HEK293T (cell line): ENCODE measurements around the gene MRPL33.
"Not testable (repeated sequence)": the region's sequence is repeated elsewhere in the genome, so short reads cannot be mapped to it uniquely, and the experiment has no call there.

Experiments
- CTCF ChIA-PET: fragments of 350-600 bp; formaldehyde crosslinking; extraction: SDS; loops from one replicate; lab custom pipeline; 2021; ENCODE audit warnings: antibody characterized with exemption, inconsistent platforms; lab: Yijun Ruan, JAX
- POLR2A ChIA-PET: fragments of 350-600 bp; formaldehyde crosslinking; extraction: SDS; loops from one replicate; lab custom pipeline; 2020; ENCODE audit warnings: antibody characterized with exemption, inconsistent platforms; lab: Yijun Ruan, JAX
- DNase-seq: peaks from one replicate; pipeline ENCODE4 v3.0.0; 2012; ENCODE audit warnings: mixed read lengths; ENCODE audit errors: extremely low spot score
- ARNT ChIP-seq: fragments of 450-650 bp; IDR thresholded peaks from 2 replicates; pipeline ENCODE4 v1.6.1; 2017; ENCODE audit warnings: mild to moderate bottlenecking
- BHLHE40 ChIP-seq: fragments of 450-650 bp; IDR thresholded peaks from 2 replicates; pipeline ENCODE4 v1.6.1; 2016; ENCODE audit warnings: mild to moderate bottlenecking, moderate library complexity, borderline replicate concordance
- CTBP1 ChIP-seq: fragments of 450-650 bp; IDR thresholded peaks from 2 replicates; pipeline ENCODE4 v1.6.1; 2016; ENCODE audit warnings: borderline replicate concordance
- ELF4 ChIP-seq: fragments of 450-650 bp; IDR thresholded peaks from 2 replicates; pipeline ENCODE4 v1.6.1; 2017; ENCODE audit warnings: antibody characterized with exemption
- FOXA1 ChIP-seq: fragments of 450-650 bp; IDR thresholded peaks from 2 replicates; pipeline ENCODE4 v1.6.1; 2016; ENCODE audit warnings: mild to moderate bottlenecking
- FOXK2 ChIP-seq: fragments of 450-650 bp; IDR thresholded peaks from 2 replicates; pipeline ENCODE4 v1.6.1; 2016; ENCODE audit warnings: mild to moderate bottlenecking
- FOXM1 ChIP-seq: fragments of 450-650 bp; IDR thresholded peaks from 2 replicates; pipeline ENCODE4 v1.6.1; 2017; ENCODE audit warnings: mild to moderate bottlenecking, borderline replicate concordance
- HDGF ChIP-seq: fragments of 450-650 bp; IDR thresholded peaks from 2 replicates; pipeline ENCODE4 v1.6.1; 2017; ENCODE audit warnings: antibody characterized with exemption, borderline replicate concordance
- L3MBTL2 ChIP-seq: fragments of 450-650 bp; conservative IDR thresholded peaks from 2 replicates; pipeline ENCODE4 v1.6.1; 2016; ENCODE audit warnings: mild to moderate bottlenecking
- LEF1 ChIP-seq: fragments of 450-650 bp; IDR thresholded peaks from 2 replicates; pipeline ENCODE4 v1.6.1; 2017; ENCODE audit warnings: mild to moderate bottlenecking, borderline replicate concordance
- NFRKB ChIP-seq: fragments of 450-650 bp; IDR thresholded peaks from 2 replicates; pipeline ENCODE4 v1.6.1; 2016; ENCODE audit warnings: mild to moderate bottlenecking, moderate library complexity
- PKNOX1 ChIP-seq: fragments of 450-650 bp; IDR thresholded peaks from 2 replicates; pipeline ENCODE4 v1.6.1; 2016
- SP1 ChIP-seq: fragments of 450-650 bp; IDR thresholded peaks from 2 replicates; pipeline ENCODE4 v1.6.1; 2017
- SUZ12 ChIP-seq: fragments of 450-650 bp; IDR thresholded peaks from 2 replicates; pipeline ENCODE4 v1.6.1; 2016; ENCODE audit warnings: mild to moderate bottlenecking
- TARDBP ChIP-seq: fragments of 450-650 bp; IDR thresholded peaks from 2 replicates; pipeline ENCODE4 v1.6.1; 2016
- ZNF384 ChIP-seq: fragments of 450-650 bp; IDR thresholded peaks from 2 replicates; pipeline ENCODE4 v1.6.1; 2016

The MRPL33 gene

DNA sequence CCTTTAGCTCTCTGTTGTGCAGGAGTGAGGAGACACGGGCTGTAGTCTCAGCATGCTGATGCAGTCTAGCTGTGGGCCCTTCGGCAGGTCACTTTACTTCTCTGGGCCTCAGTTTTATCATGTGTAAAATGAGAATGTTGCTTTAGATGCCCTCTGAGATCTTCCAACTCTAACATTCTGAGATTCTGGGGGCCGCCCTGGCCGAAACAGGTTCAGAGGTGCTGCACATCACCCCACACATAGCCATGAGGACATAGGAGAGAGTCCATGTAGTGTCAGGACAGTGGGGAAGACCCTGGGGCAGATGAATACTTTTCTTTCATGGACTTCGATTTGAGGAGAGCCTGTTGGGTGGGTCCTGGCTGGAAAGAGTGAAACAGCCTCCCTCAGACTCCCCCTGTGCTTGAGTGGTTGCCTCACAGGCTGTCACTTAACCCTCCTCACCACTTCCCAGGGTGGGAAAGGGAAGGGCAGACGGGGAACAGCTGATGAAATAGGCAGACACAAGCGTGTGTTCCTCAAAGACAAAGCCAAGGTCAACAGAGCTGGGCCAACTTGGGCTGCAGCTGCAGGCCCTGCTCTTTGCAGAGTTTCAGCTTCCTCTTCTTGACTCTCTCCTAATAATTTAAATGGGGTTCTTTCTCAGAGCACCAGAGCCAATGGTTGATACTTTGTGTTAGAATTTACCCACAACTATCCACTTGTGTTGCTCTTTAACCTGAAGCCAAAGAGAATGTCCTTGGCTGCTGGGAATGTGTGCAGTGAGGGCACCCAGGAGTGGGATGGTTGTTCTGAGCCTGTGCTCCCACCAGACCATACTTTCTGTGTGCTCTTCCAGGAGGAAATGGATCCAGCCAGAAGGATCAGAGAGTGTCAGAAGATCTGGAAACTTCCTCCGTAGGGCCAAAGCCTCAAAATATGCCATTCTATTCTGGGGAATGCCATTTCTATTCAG, 14.7 kb upstream of the MRPL33 start:
- no peak for DNase-seq
- no peak for TF ChIP-seq ARNT
- no peak for TF ChIP-seq PKNOX1
- no peak for TF ChIP-seq CTBP1
- TF ChIP-seq SP1: no peak
- TF ChIP-seq ZNF384: no peak
- TF ChIP-seq TARDBP: no peak
- TF ChIP-seq SUZ12: no peak
- no peak for TF ChIP-seq FOXM1
- no peak for TF ChIP-seq FOXK2
- TF ChIP-seq BHLHE40: no peak
- TF ChIP-seq NFRKB: no peak
- TF ChIP-seq FOXA1: no peak
- no peak for TF ChIP-seq LEF1
- TF ChIP-seq ELF4: no peak
- no peak for TF ChIP-seq HDGF
- TF ChIP-seq L3MBTL2: no peak
- CTCF ChIA-PET: no interaction called here
- POLR2A ChIA-PET: interaction anchor here (0.9 kb wide), 1 partner anchor 634 kb away, joined by 3 read pairs; no protein-coding TSS in a partner anchor

DNA sequence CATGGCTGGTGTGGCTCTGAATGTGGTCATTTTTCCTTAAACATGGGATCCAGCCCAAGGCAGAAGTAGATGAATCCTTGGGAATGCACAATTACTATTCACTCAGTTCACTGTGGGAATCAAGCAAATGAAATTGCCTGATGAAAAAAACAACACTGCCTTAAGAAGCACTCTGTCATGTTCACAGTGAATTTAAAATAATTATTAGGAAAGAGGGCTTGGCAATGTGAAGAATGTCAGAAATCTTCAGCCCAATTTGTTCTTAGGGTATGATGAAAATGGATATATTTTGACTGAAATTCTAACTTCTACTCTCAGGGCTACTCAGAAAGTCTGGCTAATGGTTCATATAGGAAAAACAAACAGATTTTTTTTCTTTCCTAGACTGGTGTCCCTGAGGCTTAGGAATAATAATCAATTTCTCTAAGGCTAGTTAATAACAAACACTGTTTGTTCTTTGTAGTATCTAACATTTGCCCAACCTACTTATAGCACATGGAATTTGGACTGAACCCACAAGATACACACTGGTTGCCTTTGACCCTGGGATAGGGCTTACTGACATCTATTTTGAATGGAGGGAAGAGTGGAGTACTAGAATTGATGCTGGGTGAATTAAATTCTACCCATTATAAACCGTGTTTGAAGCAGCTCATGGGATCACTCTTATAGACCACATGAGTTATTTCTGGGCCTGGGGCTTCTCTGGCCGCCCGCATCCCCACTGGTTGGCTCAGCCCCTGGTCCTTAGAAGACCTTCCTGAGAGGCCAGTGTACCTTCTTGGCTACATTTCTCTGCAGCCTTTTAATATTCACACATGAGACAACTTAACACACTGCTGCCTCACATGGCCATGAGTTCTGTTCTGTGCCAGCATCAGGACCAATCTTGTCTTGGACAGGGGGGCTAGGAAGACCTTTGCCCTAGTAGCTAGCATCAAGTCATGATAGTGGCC, 8.3 kb upstream of the MRPL33 start:
- ChIA-PET POLR2A (no interaction called here), CTCF (no interaction called here)
- no peak for DNase-seq
- TF ChIP-seq TARDBP (no peak), ZNF384 (no peak), SUZ12 (no peak), L3MBTL2 (no peak), LEF1 (no peak), FOXM1 (no peak), SP1 (no peak), HDGF (no peak), CTBP1 (no peak), ELF4 (no peak), PKNOX1 (no peak), FOXA1 (no peak), FOXK2 (no peak), BHLHE40 (no peak), NFRKB (no peak), ARNT (no peak)

DNA sequence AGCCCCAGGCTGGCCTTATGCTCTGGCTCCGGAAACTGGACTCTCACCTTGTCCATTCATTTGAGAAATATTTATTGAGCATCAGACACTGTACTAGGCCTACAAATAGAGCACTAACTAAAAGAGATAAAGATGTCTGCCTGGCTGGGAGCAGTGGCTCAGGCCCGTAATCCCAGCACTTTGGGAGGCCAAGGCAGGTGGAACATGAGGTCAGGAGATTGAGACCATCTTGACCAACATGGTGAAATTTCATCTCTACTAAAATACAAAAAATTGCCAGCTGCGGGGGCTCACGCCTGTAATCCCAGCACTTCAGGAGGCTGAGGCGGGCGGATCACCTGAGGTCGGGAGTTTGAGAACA, 7.6 kb upstream of the MRPL33 start:
- TF ChIP-seq TARDBP (no peak), BHLHE40 (no peak), ELF4 (no peak), SP1 (no peak), FOXM1 (no peak)
- ChIA-PET POLR2A (no interaction called here), CTCF (no interaction called here)
- no peak for DNase-seq

- DNase-seq, POLR2A ChIA-PET, CTCF ChIA-PET: not testable (repeated sequence)
Observed at GRCh38 chr2:27764526-27764925, 7.0 kb upstream of the MRPL33 start.

DNA sequence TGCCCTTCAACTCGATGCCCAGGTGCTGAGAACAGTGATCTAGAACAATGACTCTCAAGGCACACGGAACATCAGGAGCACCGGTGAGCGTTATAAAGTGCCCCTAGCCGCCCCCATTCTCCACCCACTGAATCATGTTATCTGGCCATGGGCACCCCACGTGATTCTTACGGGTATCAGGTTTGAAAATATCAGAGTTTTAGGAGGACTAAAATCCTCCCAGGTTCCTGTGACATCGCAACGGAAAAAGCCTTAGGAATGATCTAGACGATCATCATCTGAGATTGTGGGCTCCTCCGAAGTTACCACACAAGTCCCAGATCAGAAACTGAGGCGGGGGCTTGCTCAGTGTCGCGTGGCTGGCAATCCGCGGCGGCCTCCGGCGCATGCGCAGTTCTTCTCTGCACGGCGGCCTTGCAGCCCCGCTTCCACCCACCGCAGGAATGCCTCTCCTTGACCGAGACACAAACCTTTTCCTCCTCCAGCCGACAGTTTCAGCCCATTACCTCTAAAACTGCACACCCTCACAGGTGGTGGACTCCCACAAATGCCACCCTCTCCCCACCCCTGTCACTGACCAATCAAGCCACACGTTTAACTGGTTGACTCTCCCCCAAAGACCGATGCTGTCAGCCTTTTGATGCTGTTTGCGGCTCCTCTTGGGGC, 5.8 kb upstream of the MRPL33 start:
- ChIA-PET CTCF (no interaction called here), POLR2A (no interaction called here)
- DNase-seq: no peak
- TF ChIP-seq L3MBTL2 (no peak), CTBP1 (no peak), SP1 (no peak), LEF1 (no peak), ELF4 (no peak), NFRKB (no peak), TARDBP (no peak), HDGF (no peak), ZNF384 (no peak), SUZ12 (no peak), FOXK2 (no peak), PKNOX1 (no peak), FOXA1 (no peak), ARNT (no peak), FOXM1 (no peak), BHLHE40 (no peak)
